RWPE2 (cell line): ENCODE data around the gene HOXC11.

Experiments
- ATAC-seq: fragments of 200-7000 bp; cut with Tn5 transposase; 3 replicates; pipeline ENCODE4 v1.9.1; 2021; ENCODE audit warnings: low read depth
- DNase-seq: peaks from one replicate; pipeline ENCODE4 v3.0.0-alpha.2; 2020; ENCODE audit warnings: low spot score
- H3K27ac ChIP-seq: fragments of 450-650 bp; 2 replicates; pipeline ENCODE4 v1.5.1; 2017; ENCODE audit warnings: mild to moderate bottlenecking; ENCODE audit not compliant: poor library complexity, severe bottlenecking
- H3K27me3 ChIP-seq: fragments of 250-450 bp; sonication (Bioruptor Pico); 2 replicates; pipeline ENCODE4 v1.5.1; 2021; ENCODE audit warnings: mild to moderate bottlenecking, moderate library complexity; ENCODE audit not compliant: insufficient read depth, poor library complexity, severe bottlenecking
- H3K36me3 ChIP-seq: fragments of 250-450 bp; sonication (Bioruptor Pico); 2 replicates; pipeline ENCODE4 v1.5.1; 2020; ENCODE audit warnings: low read depth, mild to moderate bottlenecking, moderate library complexity
- H3K4me1 ChIP-seq: fragments of 250-450 bp; sonication (Bioruptor Pico); 2 replicates; pipeline ENCODE4 v1.5.1; 2021; ENCODE audit warnings: mild to moderate bottlenecking, moderate library complexity; ENCODE audit not compliant: insufficient read depth, poor library complexity, severe bottlenecking
- H3K4me3 ChIP-seq: fragments of 250-450 bp; sonication (Bioruptor Pico); 2 replicates; pipeline ENCODE4 v1.5.1; 2021; ENCODE audit warnings: mild to moderate bottlenecking, moderate library complexity; ENCODE audit not compliant: severe bottlenecking
- H3K9me3 ChIP-seq: fragments of 250-450 bp; sonication (Bioruptor Pico); 2 replicates; pipeline ENCODE4 v1.5.1; 2021; ENCODE audit warnings: mild to moderate bottlenecking, moderate library complexity; ENCODE audit not compliant: severe bottlenecking
- CTCF ChIP-seq: fragments of 450-650 bp; IDR thresholded peaks from one replicate; pipeline ENCODE4 v1.5.1; 2017; ENCODE audit warnings: mild to moderate bottlenecking, moderate library complexity; ENCODE audit not compliant: poor library complexity, severe bottlenecking

Gene HOXC11

GRCh38 chr12:53975479-53976152, 2.7 kb downstream of the HOXC11 start:
- DNase-seq (no peak), ATAC-seq (no peak)
- no peak for TF ChIP-seq CTCF
- H3K9me3 ChIP-seq: no peaks in the 10 kb centered on the region
- peaks cover 89% of the 10 kb centered on the region for H3K27me3 ChIP-seq
- H3K27ac ChIP-seq: no peak overlapping the region
- H3K4me1 ChIP-seq: peaks cover 6% of the 10 kb centered on the region
- H3K4me3 ChIP-seq: peak overlapping the region; percentile 35
- no peaks in the 10 kb centered on the region for H3K36me3 ChIP-seq

DNA sequence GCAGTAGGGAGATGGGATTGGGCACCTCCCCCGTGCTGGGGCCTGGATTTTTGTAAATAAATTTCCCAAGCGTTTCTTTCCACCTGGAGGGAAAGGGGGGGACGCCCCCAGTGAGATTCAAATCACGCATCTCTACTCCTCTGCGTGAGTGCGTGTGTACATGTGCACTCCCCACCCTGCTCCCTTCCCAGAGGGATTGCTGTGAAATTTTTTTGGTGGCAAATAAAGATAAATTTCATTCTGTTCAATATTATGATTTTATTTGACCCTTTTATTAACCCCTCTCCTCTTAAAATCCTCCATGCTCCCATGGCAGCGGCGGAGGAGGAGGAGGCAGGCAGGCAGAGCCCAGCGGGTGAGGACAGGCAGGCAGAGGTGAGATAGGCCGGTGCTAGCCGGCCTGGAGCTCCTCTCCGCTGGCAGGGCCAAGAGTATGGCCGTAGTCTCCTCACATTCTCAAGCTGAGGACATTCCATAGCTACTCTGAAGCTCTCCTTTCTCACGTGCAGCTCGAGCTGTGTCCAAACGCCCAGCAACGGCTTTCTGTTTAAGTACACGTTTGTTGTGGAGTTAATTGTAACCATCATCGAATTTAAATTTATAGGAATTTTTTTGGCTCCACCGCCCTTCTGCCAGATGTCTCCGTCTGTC, 3.4 kb downstream of the HOXC11 start:
- Histone ChIP-seq H3K36me3 (no peaks in the 10 kb centered on the region), H3K4me1 (peaks cover 6% of the 10 kb centered on the region), H3K27ac (no peak overlapping the region), H3K27me3 (peaks cover 89% of the 10 kb centered on the region), H3K4me3 (no peak overlapping the region), H3K9me3 (no peaks in the 10 kb centered on the region)
- no peak for TF ChIP-seq CTCF
- ATAC-seq: no peak
- no peak for DNase-seq

DNA sequence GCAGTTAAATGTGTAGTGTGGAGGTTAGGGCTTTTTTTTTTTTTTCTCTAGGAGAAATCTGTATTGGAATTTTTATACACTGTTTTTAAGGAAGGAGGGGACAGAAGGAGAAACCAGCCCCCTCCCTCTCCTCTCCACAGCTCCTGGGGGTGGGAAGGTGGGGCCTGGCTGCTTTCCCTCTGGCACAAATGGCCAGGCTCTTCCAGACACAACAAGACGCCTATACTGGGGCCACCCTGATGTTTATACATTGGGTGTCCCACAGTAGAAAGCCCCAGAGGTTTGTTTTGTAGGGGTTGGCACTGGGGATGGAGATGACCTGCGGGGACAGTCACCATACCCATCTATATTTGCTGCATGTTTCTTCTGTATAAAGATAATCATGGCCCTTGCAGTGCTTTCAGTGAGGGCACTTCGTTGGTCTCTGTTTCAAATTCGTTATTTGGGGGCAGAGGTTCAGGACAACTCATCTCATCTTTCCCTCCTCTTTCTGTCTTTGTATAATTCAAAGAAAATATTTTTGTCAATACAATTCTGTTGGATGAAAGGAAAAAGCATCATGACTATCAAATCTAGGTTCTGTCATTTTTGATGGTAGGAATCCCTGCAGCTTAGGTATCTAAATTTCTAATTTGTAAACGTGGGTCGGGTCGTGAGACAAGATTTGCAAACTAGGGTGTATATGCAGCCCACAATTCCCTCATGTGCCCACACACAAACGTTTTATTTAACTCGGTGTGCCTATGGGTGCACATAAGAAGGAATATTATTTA, 4.1 kb downstream of the HOXC11 start:
- ATAC-seq (no peak), DNase-seq (no peak)
- no peaks in the 10 kb centered on the region for H3K9me3 ChIP-seq
- peaks cover 6% of the 10 kb centered on the region for H3K4me1 ChIP-seq
- H3K4me3 ChIP-seq: no peak overlapping the region
- H3K27ac ChIP-seq: no peak overlapping the region
- peaks cover 89% of the 10 kb centered on the region for H3K27me3 ChIP-seq
- no peaks in the 10 kb centered on the region for H3K36me3 ChIP-seq
- TF ChIP-seq CTCF: no peak

GRCh38 chr12:53977596-53978445, 4.9 kb downstream of the HOXC11 start:
- no peak for TF ChIP-seq CTCF
- Histone ChIP-seq H3K27ac (no peak overlapping the region), H3K27me3 (peaks cover 89% of the 10 kb centered on the region), H3K9me3 (no peaks in the 10 kb centered on the region), H3K36me3 (no peaks in the 10 kb centered on the region), H3K4me1 (peaks cover 6% of the 10 kb centered on the region), H3K4me3 (no peak overlapping the region)
- DNase-seq (no peak), ATAC-seq (no peak)
